DND-41 (cell line): ENCODE data around the gene TK2.

Experiments used
- ATAC-seq: fragments of 200-7000 bp; cut with Tn5 transposase; 3 replicates; pipeline ENCODE4 v1.9.1; 2021; ENCODE audit warnings: low read depth; ENCODE audit not compliant: insufficient read depth
- DNase-seq: peaks from one replicate; pipeline ENCODE4 v3.0.0-alpha.2; 2020
- H2AFZ ChIP-seq: 2 replicates; pipeline ENCODE4 v1.6.0; 2012; ENCODE audit warnings: low read depth, low read length
- H3K27ac ChIP-seq: 2 replicates; pipeline ENCODE4 v1.5.1; 2012; ENCODE audit warnings: low read length, inconsistent platforms
- H3K27me3 ChIP-seq: fragments of 200-600 bp; sonication (generic); 2 replicates; pipeline ENCODE4 v1.6.0; 2012; ENCODE audit warnings: low read length, mild to moderate bottlenecking, inconsistent platforms; ENCODE audit not compliant: insufficient read depth, poor library complexity
- H3K36me3 ChIP-seq: 2 replicates; pipeline ENCODE4 v1.5.1; 2012; ENCODE audit warnings: low read length, inconsistent platforms; ENCODE audit not compliant: insufficient read depth
- H3K4me1 ChIP-seq: 2 replicates; pipeline ENCODE4 v1.5.1; 2012; ENCODE audit warnings: mild to moderate bottlenecking, low read length; ENCODE audit not compliant: insufficient read depth
- H3K4me2 ChIP-seq: 2 replicates; pipeline ENCODE4 v1.6.0; 2012; ENCODE audit warnings: mild to moderate bottlenecking, moderate library complexity, low read length, inconsistent platforms; ENCODE audit not compliant: insufficient read depth
- H3K4me3 ChIP-seq, 2 experiments: fragments of 200-600 bp in 1 of 2; shearing (Covaris generic) in 1 of 2; 2 replicates each; pipeline ENCODE4 v1.5.1; 2012 to 2016; ENCODE audit warnings: inconsistent platforms in 2 of 2, low read length in 2 of 2, mild to moderate bottlenecking in 2 of 2, low read depth in 1 of 2, moderate library complexity in 1 of 2
- H3K79me2 ChIP-seq: 2 replicates; pipeline ENCODE4 v1.6.0; 2012; ENCODE audit warnings: low read length, inconsistent platforms; ENCODE audit not compliant: insufficient read depth
- H3K9ac ChIP-seq: 2 replicates; pipeline ENCODE4 v1.6.0; 2012; ENCODE audit warnings: low read depth, mild to moderate bottlenecking, inconsistent platforms, low read length, moderate library complexity
- H3K9me3 ChIP-seq: 2 replicates; pipeline ENCODE4 v1.5.1; 2012; ENCODE audit warnings: low read length, moderate library complexity, mild to moderate bottlenecking, inconsistent platforms; ENCODE audit not compliant: insufficient read depth, severe bottlenecking
- H4K20me1 ChIP-seq: 2 replicates; pipeline ENCODE4 v1.6.0; 2012; ENCODE audit warnings: low read length; ENCODE audit not compliant: insufficient read depth
- EZH2 ChIP-seq: IDR thresholded peaks from 3 replicates; pipeline ENCODE4 v1.6.1; 2012; ENCODE audit warnings: borderline replicate concordance, low read depth, mild to moderate bottlenecking, moderate library complexity, low read length, inconsistent platforms; ENCODE audit not compliant: severe bottlenecking
- TF ChIP-seq, protein P1 (sequence below): IDR thresholded peaks from 2 replicates; pipeline ENCODE4 v1.5.1; 2012; ENCODE audit warnings: borderline replicate concordance, low read length, moderate library complexity, mild to moderate bottlenecking; ENCODE audit not compliant: poor library complexity, severe bottlenecking; ENCODE audit errors: extremely low read depth

The TK2 gene

DNA sequence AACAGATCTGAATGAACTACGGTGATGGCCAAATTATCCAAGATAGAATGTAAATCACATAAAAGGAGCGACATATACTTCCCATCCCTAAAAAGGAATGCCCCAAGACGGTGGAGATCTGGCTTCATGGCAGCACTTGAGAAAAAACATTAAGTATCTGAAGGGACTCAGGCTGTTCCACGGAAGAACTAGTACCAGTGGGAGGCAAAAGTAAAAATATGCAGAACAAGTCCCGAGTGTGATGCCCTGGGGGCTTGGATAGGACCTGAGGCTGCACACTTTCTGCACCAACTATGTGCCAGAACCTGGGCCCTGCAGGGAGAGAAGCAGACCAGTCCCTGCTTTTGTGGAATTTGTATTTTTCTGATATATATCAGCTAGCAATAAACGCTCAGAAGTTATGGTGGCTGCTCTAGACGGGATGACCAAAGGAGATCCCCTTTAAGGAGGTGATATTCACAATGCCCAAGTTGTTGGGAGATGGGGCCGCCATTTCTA, 1.9 kb upstream of the TK2 start:
- peak; percentile 2; the same call in 2 of the 3 replicates for ATAC-seq
- no peak for DNase-seq
- peaks cover 34% of the 10 kb centered on the region for H3K36me3 ChIP-seq
- no peak for TF ChIP-seq EZH2
- TF ChIP-seq, protein P1, sequence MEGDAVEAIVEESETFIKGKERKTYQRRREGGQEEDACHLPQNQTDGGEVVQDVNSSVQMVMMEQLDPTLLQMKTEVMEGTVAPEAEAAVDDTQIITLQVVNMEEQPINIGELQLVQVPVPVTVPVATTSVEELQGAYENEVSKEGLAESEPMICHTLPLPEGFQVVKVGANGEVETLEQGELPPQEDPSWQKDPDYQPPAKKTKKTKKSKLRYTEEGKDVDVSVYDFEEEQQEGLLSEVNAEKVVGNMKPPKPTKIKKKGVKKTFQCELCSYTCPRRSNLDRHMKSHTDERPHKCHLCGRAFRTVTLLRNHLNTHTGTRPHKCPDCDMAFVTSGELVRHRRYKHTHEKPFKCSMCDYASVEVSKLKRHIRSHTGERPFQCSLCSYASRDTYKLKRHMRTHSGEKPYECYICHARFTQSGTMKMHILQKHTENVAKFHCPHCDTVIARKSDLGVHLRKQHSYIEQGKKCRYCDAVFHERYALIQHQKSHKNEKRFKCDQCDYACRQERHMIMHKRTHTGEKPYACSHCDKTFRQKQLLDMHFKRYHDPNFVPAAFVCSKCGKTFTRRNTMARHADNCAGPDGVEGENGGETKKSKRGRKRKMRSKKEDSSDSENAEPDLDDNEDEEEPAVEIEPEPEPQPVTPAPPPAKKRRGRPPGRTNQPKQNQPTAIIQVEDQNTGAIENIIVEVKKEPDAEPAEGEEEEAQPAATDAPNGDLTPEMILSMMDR: no peak
- H4K20me1 ChIP-seq: peaks cover 34% of the 10 kb centered on the region; the same call in 1 of the 2 replicates
- H3K27me3 ChIP-seq: no peaks in the 10 kb centered on the region
- no peaks in the 10 kb centered on the region for H3K9me3 ChIP-seq
- H3K4me1 ChIP-seq: peaks cover 90% of the 10 kb centered on the region
- H3K4me3 ChIP-seq: peak overlapping the region; percentile 36 to 86; a peak in 3 of 4 replicates
- H3K79me2 ChIP-seq: peaks cover 60% of the 10 kb centered on the region
- H3K4me2 ChIP-seq: peak overlapping the region; percentile 70
- H3K9ac ChIP-seq: peak overlapping the region; percentile 71
- H2AFZ ChIP-seq: peak overlapping the region; percentile 79
- peak overlapping the region; percentile 97 for H3K27ac ChIP-seq

DNA sequence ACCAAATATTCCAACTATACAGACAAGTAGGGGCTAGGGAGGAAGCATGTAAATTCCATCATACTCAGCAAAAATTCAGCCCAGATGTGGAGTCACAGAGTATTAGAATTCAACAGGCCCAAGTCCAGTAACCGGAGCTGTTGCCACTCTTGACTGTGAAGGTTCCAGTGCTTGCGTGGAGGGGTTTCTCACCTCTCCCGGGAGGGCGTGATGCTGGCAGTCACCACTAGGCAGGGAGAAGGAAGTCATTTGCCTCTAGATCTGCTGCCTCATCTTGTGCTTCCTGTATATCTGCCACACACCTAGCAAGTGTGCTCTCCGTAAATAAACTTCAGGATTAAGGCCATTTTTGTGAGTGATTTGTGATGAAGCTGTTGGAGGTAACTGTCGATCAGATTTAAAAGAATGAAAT, 1.4 kb upstream of the TK2 start:
- Histone ChIP-seq H3K4me3 (peak overlapping the region; percentile 36 to 86; a peak in 3 of 4 replicates), H3K27me3 (no peaks in the 10 kb centered on the region), H3K79me2 (peaks cover 55% of the 10 kb centered on the region), H3K36me3 (peaks cover 31% of the 10 kb centered on the region), H2AFZ (peak overlapping the region; percentile 79), H3K27ac (peak overlapping the region; percentile 97), H3K4me1 (peaks cover 86% of the 10 kb centered on the region), H3K4me2 (peak overlapping the region; percentile 70), H3K9me3 (no peaks in the 10 kb centered on the region), H4K20me1 (peaks cover 30% of the 10 kb centered on the region; the same call in 1 of the 2 replicates), H3K9ac (peak overlapping the region; percentile 71)
- peak; percentile 83 for DNase-seq
- ATAC-seq: peak; percentile 66
- TF ChIP-seq, protein P1: peak; percentile 72
- no peak for TF ChIP-seq EZH2

DNA sequence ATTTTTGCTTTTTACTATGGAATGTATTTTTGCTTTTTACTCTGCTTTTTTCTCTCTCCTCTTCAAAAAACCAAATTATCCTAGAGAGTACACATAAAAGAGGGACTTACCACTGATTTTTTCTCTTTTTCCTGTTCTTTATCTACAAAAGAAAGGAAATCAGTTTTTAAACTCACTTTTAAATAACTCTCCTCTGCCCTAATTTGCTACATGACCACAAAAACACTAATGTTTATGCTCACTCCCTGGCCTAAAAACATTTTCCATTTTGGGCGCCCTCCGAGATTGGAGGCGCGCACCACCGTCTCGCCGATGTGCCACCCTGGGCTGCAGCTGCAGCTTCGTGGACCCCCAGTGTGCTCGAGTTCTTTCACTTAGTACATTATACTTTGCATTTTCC, 1.1 kb downstream of the TK2 start:
- Histone ChIP-seq H3K4me3 (peak overlapping the region in 1 of 2 experiments; percentile 86; a peak in 2 of 4 replicates), H3K79me2 (peaks cover 30% of the 10 kb centered on the region)

More for the DNA sequence above, 1.1 kb downstream of the TK2 start:
- peak overlapping the region; percentile 97 for H3K27ac ChIP-seq
- H4K20me1 ChIP-seq: peaks cover 6% of the 10 kb centered on the region; the same call in 1 of the 2 replicates
- peaks cover 7% of the 10 kb centered on the region for H3K36me3 ChIP-seq
- no peaks in the 10 kb centered on the region for H3K9me3 ChIP-seq
- peak overlapping the region; percentile 70 for H3K4me2 ChIP-seq
- H3K4me1 ChIP-seq: peaks cover 61% of the 10 kb centered on the region
- H3K9ac ChIP-seq: peak overlapping the region; percentile 71
- ATAC-seq (no peak), DNase-seq (no peak)
- H2AFZ ChIP-seq: peak overlapping the region; percentile 69
- TF ChIP-seq, protein P1: no peak
- TF ChIP-seq EZH2: no peak
- H3K27me3 ChIP-seq: no peaks in the 10 kb centered on the region
